Caco-2 (cell line): ENCODE results near the gene HECTD3. TPM values are rescaled to one million over a fixed set of nuclear protein-coding genes. Genes with fewer than 3 reads are reported as not detected.
"Not testable (repeated sequence)": the region's sequence is repeated elsewhere in the genome, so short reads cannot be mapped to it uniquely, and the experiment has no call there.

ENCODE experiments used
- BruUV-seq: library from RNA; stranded (reverse); fragments of 400-500 nt; replicated peaks from 2 replicates; lab custom pipeline; 2021; lab: Mats Ljungman, UMichigan
- CTCF ChIA-PET: fragments of 300-600 bp; sonication (Branson Sonifier 250); formaldehyde crosslinking; loops from one replicate; lab custom pipeline; 2022; ENCODE audit warnings: antibody characterized with exemption; lab: Charles Lee
- POLR2A ChIA-PET: fragments of 300-600 bp; sonication (Branson Sonifier 250); formaldehyde crosslinking; loops from one replicate; lab custom pipeline; 2022; ENCODE audit warnings: antibody characterized with exemption; lab: Charles Lee
- DNase-seq, 2 experiments: peaks; one replicate each; pipeline versions ENCODE4 v3.0.0 to v3.0.0-alpha.2; 2020 to 2022
- H3K27me3 ChIP-seq: replicated peaks from 2 replicates; pipeline ENCODE4 v1.6.0; 2011; ENCODE audit warnings: low read length; ENCODE audit not compliant: control insufficient read depth, insufficient read depth
- H3K36me3 ChIP-seq: 2 replicates; pipeline ENCODE4 v1.5.1; 2011; ENCODE audit warnings: low read length; ENCODE audit not compliant: control insufficient read depth, insufficient read depth
- H3K4me1 ChIP-seq: fragments of 250-450 bp; sonication (Bioruptor Pico); 2 replicates; pipeline ENCODE4 v1.5.1; 2020; ENCODE audit warnings: mild to moderate bottlenecking
- H3K4me3 ChIP-seq: 2 replicates; pipeline ENCODE4 v1.5.1; 2011; ENCODE audit warnings: low read depth, mild to moderate bottlenecking, control low read depth, low read length
- H3K9me3 ChIP-seq: fragments of 250-450 bp; sonication (Bioruptor Pico); 2 replicates; pipeline ENCODE4 v1.5.1; 2020; ENCODE audit warnings: mild to moderate bottlenecking, moderate library complexity
- H3K27ac Mint-ChIP-seq: one replicate; pipeline ENCODE4 v1.8.0; 2022; ENCODE audit warnings: mixed read lengths; ENCODE audit not compliant: unreplicated experiment
- H3K27me3 Mint-ChIP-seq: one replicate; pipeline ENCODE4 v1.8.0; 2022; ENCODE audit warnings: mixed read lengths; ENCODE audit not compliant: insufficient read depth, unreplicated experiment
- H3K36me3 Mint-ChIP-seq: one replicate; pipeline ENCODE4 v1.8.0; 2022; ENCODE audit warnings: mild to moderate bottlenecking, mixed read lengths; ENCODE audit not compliant: insufficient read depth, unreplicated experiment
- H3K4me1 Mint-ChIP-seq: one replicate; pipeline ENCODE4 v1.8.0; 2022; ENCODE audit warnings: low read depth, mixed read lengths; ENCODE audit not compliant: unreplicated experiment
- H3K4me3 Mint-ChIP-seq: one replicate; pipeline ENCODE4 v1.8.0; 2022; ENCODE audit warnings: mild to moderate bottlenecking, moderate library complexity, mixed read lengths; ENCODE audit not compliant: unreplicated experiment
- H3K9me3 Mint-ChIP-seq: one replicate; pipeline ENCODE4 v1.8.0; 2022; ENCODE audit warnings: mixed read lengths; ENCODE audit not compliant: unreplicated experiment
- intact Hi-C: fragments of 100-400 bp; cut with micrococcal nuclease; formaldehyde crosslinking; loops from one replicate; pipeline ENCODE4 v1.10.0; 2022; ENCODE audit not compliant: unreplicated experiment
- total RNA-seq: library from RNA; stranded (reverse); gene quantifications from 2 replicates; pipeline ENCODE4 v1.2.3, GENCODE V29; 2022
- TF ChIP-seq, protein P1 (sequence below), 2 experiments: fragments of 200-600 bp in 1 of 2; IDR thresholded peaks; 1 replicate in 1 of 2; 2 replicates in 1 of 2; pipeline versions ENCODE4 v1.5.1 to v1.8.0; 2011 to 2022; ENCODE audit warnings: antibody characterized with exemption in 1 of 2, control low read depth in 1 of 2, inconsistent platforms in 1 of 2, low read depth in 1 of 2, low read length in 1 of 2, mild to moderate bottlenecking in 1 of 2, moderate library complexity in 1 of 2; ENCODE audit not compliant: insufficient read depth in 1 of 2, severe bottlenecking in 1 of 2, unreplicated experiment in 1 of 2

Gene HECTD3
- total RNA-seq, 1 experiment from 2014 or later: 29.4 TPM

- POLR2A ChIA-PET: no interaction called here
- H3K27me3 Mint-ChIP-seq: no peaks in the 10 kb centered on the region
- BruUV-seq: no TSS peak
- peaks cover 23% of the 10 kb centered on the region for H3K36me3 Mint-ChIP-seq
- Histone ChIP-seq H3K4me1 (no peaks in the 10 kb centered on the region), H3K36me3 (no peaks in the 10 kb centered on the region; the same call in none of the 2 replicates), H3K27me3 (no peaks in the 10 kb centered on the region), H3K9me3 (no peaks in the 10 kb centered on the region), H3K4me3 (no peak overlapping the region)
- no peak for DNase-seq
- H3K4me3 Mint-ChIP-seq: no peak overlapping the region
- intact Hi-C loops: no loop called here
- H3K9me3 Mint-ChIP-seq: no peaks in the 10 kb centered on the region
- TF ChIP-seq, protein P1, sequence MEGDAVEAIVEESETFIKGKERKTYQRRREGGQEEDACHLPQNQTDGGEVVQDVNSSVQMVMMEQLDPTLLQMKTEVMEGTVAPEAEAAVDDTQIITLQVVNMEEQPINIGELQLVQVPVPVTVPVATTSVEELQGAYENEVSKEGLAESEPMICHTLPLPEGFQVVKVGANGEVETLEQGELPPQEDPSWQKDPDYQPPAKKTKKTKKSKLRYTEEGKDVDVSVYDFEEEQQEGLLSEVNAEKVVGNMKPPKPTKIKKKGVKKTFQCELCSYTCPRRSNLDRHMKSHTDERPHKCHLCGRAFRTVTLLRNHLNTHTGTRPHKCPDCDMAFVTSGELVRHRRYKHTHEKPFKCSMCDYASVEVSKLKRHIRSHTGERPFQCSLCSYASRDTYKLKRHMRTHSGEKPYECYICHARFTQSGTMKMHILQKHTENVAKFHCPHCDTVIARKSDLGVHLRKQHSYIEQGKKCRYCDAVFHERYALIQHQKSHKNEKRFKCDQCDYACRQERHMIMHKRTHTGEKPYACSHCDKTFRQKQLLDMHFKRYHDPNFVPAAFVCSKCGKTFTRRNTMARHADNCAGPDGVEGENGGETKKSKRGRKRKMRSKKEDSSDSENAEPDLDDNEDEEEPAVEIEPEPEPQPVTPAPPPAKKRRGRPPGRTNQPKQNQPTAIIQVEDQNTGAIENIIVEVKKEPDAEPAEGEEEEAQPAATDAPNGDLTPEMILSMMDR (IDR thresholded peaks at IDR 0.05; ENCODE audit: insufficient read depth in 1 of 2, low read depth in 1 of 2, low read length in 1 of 2, severe bottlenecking in 1 of 2, unreplicated experiment in 1 of 2): no peak
- no peak overlapping the region for H3K27ac Mint-ChIP-seq
- CTCF ChIA-PET: no interaction called here
- H3K4me1 Mint-ChIP-seq: peaks cover 11% of the 10 kb centered on the region
These were observed 7.4 kb downstream of the HECTD3 start for GRCh38 chr1:45003741-45004140.

GRCh38 chr1:45002650-45003645, 8.2 kb downstream of the HECTD3 start:
- Mint-ChIP-seq H3K36me3 (peaks cover 23% of the 10 kb centered on the region), H3K4me1 (peaks cover 11% of the 10 kb centered on the region), H3K27ac (no peak overlapping the region), H3K4me3 (no peak overlapping the region), H3K27me3 (no peaks in the 10 kb centered on the region), H3K9me3 (no peaks in the 10 kb centered on the region)
- no peaks in the 10 kb centered on the region for H3K4me1 ChIP-seq
- no peaks in the 10 kb centered on the region for H3K27me3 ChIP-seq
- intact Hi-C loops: no loop called here
- no peaks in the 10 kb centered on the region; the same call in none of the 2 replicates for H3K36me3 ChIP-seq
- TSS peak; percentile 23 for BruUV-seq
- DNase-seq: peak in 1 of 2 experiments; percentile 14
- no peaks in the 10 kb centered on the region for H3K9me3 ChIP-seq
- POLR2A ChIA-PET: interaction anchor here (0.8 to 1.1 kb wide), 2 partner anchors 8 to 10 kb away, joined by 3 to 7 read pairs; partner anchors contain the start of gene HECTD3
- TF ChIP-seq, protein P1 (IDR thresholded peaks at IDR 0.05; ENCODE audit: insufficient read depth in 1 of 2, low read depth in 1 of 2, low read length in 1 of 2, severe bottlenecking in 1 of 2, unreplicated experiment in 1 of 2): no peak
- CTCF ChIA-PET: no interaction called here
- no peak overlapping the region for H3K4me3 ChIP-seq

GRCh38 chr1:45001576-45001975, 9.5 kb downstream of the HECTD3 start:
- Mint-ChIP-seq H3K4me1 (peaks cover 11% of the 10 kb centered on the region), H3K36me3 (peaks cover 23% of the 10 kb centered on the region)
- H3K4me1 ChIP-seq, DNase-seq, H3K27me3 Mint-ChIP-seq, H3K36me3 ChIP-seq, H3K4me3 ChIP-seq, intact Hi-C loops, H3K27ac Mint-ChIP-seq, CTCF ChIA-PET, H3K9me3 Mint-ChIP-seq, H3K27me3 ChIP-seq, H3K4me3 Mint-ChIP-seq, BruUV-seq, H3K9me3 ChIP-seq: not testable (repeated sequence)
- POLR2A ChIA-PET: interaction anchor here (0.7 kb wide), 1 partner anchor 9 kb away, joined by 15 read pairs; no protein-coding TSS in a partner anchor
